Measurements from ENCODE around the gene ABCD4.
"Not testable (repeated sequence)": the region's sequence is repeated elsewhere in the genome, so short reads cannot be mapped to it uniquely, and the experiment has no call there.

Gene ABCD4

DNA sequence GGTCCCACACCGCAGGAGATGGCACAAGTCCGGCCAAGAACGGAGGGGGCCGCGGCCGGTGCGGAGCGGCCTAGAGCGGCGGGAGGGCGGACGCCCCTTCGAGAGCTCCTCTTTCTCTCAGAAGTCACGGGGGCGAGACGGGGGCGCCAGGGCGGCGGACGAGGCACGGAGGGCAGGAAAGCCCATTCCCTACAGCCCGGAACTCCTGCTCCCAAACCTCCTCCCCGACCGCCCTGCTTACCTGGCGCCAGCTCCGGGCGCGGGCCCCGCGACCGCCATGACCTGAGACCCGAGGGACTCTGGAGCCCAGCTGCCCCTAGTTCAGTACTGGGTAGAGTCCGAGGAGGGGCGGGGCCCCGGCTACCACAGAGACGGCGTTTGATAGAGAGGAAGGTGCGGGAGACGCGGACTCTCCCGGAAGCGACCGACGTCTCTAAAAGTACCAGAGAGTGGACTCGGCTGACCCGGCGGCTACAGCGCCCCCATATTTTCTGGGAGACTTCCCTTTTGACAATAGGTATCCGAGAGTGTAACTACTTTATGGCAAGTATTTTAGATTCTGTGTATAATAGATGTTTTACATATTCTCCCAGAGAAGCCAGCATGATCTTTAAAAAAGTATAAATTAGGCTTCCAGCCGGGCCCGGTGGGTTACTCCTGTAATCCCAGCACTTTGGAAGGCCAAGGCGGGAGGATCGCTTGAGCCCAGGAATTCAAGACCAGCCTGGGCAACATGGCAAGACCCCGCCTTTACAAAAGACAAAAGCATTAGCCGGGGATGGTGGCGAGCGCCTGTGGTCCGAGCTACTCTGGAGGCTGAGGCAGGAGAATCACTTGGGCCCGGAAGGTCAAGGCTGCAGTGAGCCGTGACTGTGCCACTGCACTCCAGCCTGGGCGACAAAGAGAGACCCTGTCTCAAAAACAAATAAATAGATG lies at the start of gene ABCD4:
Gene ABCD4, minus strand, starts transcription at position 301 of the 936 bp plus-strand sequence. Its CDS starts 22 bp downstream, at position 279.
- DNase-seq = peak; percentile 96

DNA sequence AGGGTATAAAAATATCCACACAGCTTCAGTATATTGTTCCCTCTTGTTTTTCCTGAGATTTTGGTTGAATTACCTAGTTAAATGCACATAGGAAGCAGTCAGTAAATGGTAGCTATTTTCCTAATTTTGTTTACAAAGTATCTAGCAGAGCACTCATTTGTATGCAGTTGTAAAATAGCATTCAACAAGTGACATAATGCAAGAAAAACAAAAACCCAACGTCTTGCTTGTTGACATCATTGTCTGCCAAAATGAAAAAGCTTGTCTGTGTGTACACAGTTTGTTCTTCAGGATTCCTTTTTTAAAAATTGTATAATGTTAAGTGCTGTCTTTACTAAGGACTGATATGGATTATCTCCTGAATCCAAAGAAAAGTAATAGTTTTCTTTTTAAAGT lies 48.2 kb upstream of the ABCD4 start:
- no peak for DNase-seq

DNA sequence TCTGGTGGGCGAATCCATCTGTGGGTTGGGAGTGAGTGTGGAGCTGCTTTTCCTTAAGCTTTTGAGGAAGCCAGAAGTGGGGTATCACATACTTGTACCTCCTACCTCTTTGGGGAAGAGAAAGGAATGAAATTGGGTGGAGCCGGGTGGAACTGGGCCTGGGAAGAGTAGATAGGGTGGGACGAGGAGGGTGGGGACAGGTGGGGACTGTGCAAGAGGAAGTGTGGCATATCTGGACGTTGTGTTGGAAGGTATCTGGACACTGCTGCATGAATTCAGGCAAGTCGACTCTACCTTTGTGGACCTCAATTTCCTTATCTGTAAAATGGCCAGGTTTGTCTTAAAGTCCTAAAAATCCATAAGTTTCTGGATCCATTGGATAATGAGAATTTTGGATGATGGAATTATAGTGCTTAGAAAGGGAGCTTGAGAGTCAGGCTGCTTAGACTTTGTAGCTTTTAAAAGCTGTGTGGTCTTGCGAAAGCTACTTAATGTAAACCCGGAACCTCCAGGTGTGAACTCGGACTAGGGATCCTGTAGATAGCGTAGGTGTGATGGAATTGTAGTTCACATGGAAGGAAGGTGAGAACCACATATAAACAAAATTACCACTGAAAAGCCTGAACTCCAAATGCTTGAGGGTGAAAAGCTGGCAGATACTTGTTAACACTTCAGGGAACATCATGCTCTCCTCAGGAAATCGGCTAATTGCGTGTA lies 47.6 kb upstream of the ABCD4 start:
- DNase-seq = no peak

- DNase-seq = no peak
These were observed 47.0 kb upstream of the ABCD4 start for GRCh38 chr14:74349757-74350156.

GRCh38 chr14:74348735-74349463 lies 46.2 kb upstream of the ABCD4 start:
- no peak for DNase-seq

DNA sequence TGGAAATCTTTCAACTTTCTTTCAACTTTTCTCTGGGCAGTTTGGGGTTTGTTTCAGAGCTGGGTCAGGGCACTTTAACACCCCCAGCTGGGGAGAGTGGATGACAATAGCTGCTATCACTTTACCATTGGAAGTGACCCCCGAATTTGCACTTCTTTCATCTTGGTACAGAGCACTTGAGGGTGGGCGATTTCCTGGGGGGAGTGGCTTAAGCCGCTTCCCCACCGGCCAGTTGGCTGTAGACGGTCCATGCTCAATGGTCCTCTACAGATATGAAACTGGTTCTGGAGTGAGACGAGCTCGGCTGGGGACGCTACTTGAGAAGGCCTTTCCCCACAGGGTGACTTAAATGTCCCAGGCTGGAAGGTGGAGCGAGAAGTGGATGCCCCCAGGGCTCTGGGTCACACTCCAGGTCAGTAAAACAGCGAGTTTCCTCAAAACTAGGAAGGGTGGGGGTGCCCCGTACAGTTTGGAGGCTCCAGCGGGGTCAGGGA lies 45.6 kb upstream of the ABCD4 start, which contains the start of gene VRTN:
Gene VRTN, plus strand, starts transcription at position 231 of the 494 bp plus-strand sequence. CDS start 8,313 bp downstream, outside the sequence.
- no peak for DNase-seq

GRCh38 chr14:74347795-74348100 lies 45.0 kb upstream of the ABCD4 start:
- no peak for DNase-seq

DNA sequence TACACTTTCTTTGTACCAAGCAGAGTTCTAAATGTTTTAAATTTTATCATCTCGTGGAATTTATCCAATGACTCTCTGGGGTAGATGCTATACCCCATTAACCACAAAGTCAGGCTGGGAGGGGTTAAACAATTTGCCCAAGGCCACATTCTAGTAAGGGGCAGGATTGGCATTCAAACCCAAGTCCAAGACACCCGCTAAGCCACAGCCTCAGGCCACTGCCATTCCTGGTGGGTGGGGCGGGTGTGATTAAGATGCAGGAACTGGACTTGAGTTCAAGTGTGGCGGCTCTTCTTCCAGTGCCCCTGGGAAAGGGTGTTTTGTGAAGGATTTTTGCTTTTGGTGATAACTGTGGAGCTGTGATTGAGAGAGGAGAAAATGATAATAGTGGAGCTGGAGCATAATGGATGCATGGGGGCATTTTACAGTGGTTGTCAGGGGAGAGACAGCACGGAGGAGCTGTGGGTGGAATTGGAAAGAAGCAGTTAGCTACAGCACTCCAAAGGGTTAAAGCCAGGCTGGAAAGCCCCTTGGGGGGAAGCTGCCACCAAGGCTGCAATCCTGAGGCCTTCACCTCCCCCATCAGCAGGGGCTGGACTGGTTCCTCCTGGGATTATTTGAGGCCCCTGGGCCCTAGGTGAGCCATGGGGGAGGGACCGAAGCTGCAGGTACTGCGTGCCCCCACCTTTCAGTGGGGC lies 44.5 kb upstream of the ABCD4 start:
- DNase-seq = no peak

GRCh38 chr14:74346341-74346740 lies 43.6 kb upstream of the ABCD4 start:
- no peak for DNase-seq

- no peak for DNase-seq
These were observed 31.2 kb upstream of the ABCD4 start for GRCh38 chr14:74333909-74334308.

- DNase-seq = not testable (repeated sequence)
These were observed 27.3 kb upstream of the ABCD4 start for GRCh38 chr14:74329950-74330552.

DNA sequence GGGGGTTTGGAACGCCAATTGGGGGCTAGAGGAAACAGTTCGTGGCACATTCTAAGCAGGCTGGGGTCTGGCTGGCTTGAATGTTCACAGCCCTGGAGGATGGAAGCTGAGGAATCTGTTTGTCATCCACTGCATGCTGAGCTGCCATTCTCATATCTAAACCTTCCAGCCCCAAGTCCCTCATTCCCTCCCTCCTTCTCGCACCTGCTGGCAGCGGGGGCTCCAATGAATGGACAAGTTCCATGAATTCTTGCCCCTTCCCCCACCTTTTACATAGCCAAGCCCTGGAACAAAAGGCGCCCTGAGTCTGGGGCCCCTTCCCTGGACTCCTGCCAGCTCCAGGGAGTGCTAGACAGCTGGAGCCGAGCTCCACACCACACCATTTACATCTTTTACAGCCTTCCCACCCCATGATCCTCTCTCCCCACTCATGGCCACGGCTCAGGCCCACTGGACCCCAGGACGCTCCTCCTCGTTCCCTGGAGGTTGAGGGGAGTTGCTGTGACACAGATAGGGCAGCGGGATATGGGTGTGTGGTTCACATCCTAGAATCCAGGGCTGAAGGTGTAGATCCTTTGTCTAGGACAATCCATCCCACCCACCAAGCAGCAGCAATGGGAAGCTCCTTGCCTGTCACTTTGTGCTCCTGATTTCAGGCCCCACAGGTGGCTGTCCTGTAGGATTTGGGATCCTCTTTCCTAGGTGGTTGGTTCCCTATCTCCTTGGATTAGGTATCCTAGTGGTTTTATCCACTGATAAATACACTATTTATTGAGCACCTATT lies 23.8 kb upstream of the ABCD4 start:
- no peak for DNase-seq

GRCh38 chr14:74325446-74325845 lies 22.7 kb upstream of the ABCD4 start:
- DNase-seq = no peak

- peak; percentile 53 for DNase-seq
These were observed 22.2 kb upstream of the ABCD4 start for GRCh38 chr14:74324931-74325361.

- no peak for DNase-seq
These were observed 11.8 kb upstream of the ABCD4 start for GRCh38 chr14:74314576-74314975.

GRCh38 chr14:74313601-74314000 lies 10.9 kb upstream of the ABCD4 start:
- no peak for DNase-seq

DNA sequence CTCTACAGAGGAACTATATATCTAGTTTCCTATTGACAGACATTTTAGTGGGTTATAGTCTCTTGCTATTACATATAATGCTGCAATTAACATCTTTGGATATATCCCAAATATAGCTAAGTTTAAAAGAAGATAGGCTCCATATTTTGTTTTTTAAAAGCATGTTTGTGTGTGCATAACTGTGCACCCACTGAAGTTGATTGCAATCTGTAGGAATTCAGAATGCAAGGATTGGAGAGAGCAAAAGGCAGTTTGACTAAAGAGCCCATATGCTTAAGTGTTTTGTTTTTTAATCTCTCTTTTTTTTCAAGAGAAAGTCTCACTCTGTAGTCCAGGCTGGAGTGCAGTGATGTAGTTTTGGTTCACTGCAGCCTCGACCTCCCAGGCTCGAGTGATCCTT lies 9.4 kb upstream of the ABCD4 start:
- DNase-seq = no peak

GRCh38 chr14:74309125-74310022 lies 6.6 kb upstream of the ABCD4 start:
- DNase-seq = peak; percentile 2

DNA sequence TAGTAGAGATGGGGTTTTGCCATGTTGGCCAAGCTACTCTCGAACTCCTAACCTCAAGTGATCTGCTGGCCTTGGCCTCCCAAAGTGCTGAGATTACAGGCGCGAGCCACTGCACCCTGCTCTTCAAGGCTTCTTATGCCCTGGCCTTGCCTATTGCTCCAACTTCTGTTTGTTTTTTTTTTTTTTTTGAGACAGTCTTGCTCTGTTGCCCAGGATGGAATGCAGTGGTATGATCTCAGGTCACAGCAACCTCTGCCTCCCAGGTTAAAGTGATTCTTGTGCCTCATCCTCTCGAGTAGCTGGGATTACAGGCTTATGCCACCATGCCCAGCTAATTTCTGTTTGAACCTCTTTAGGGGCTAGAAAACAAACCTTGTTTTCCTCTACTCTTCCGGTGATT lies 6.0 kb upstream of the ABCD4 start:
- DNase-seq = no peak

DNA sequence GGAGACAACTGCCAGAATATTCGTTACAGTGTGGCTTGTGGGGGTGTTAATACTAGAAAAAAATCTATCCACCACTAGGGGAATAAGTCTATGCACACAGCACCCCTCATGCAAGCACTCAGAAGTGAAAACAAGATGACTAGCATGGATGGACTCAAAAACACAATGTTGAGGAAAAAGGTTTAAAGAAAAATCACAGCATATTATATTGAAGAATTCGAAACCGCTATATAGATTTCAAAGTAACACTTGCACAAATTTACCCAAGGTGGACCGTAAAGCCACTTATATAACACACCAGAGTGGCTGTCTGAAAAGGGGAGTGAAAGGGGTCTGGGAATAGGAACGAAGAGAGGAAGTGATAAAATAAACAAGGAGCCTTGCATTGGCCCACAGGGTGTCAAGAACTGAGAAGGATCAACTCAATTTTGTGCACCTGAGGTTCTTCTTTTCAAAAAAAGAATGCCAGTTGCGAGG lies 544 bp downstream of the ABCD4 start:
- peak; percentile 66 for DNase-seq

All from OCI-M1 (cell line).